ENCODE data around the gene ERF. TPM values are rescaled to one million over a fixed set of nuclear protein-coding genes. Genes with fewer than 3 reads are reported as not detected.

ERF gene
- total RNA-seq, 1 donor from 2014 or later: 53.9 TPM

- peak overlapping the region; percentile 15 for H3K27ac ChIP-seq
- no peak overlapping the region for H3K4me3 ChIP-seq
- intact Hi-C loops (cut with DNase I): no loop called here
- TF ChIP-seq CTCF (IDR thresholded peaks at IDR 0.05): no peak
- H3K9me3 ChIP-seq: no peaks in the 10 kb centered on the region
- no peaks in the 10 kb centered on the region for H3K27me3 ChIP-seq
- no peak for DNase-seq
- ATAC-seq: peak; percentile 14
- peaks cover 34% of the 10 kb centered on the region for H3K36me3 ChIP-seq
- H3K4me1 ChIP-seq: peaks cover 54% of the 10 kb centered on the region
Observed at GRCh38 chr19:42276284-42276683, 21.4 kb upstream of the ERF start.

GRCh38 chr19:42275517-42275916 lies 20.6 kb upstream of the ERF start:
- Histone ChIP-seq H3K27ac (no peak overlapping the region), H3K36me3 (peaks cover 34% of the 10 kb centered on the region), H3K4me1 (peaks cover 57% of the 10 kb centered on the region), H3K9me3 (no peaks in the 10 kb centered on the region), H3K27me3 (no peaks in the 10 kb centered on the region), H3K4me3 (no peak overlapping the region)
- DNase-seq: no peak
- ATAC-seq: no peak
- no peak for TF ChIP-seq CTCF (IDR thresholded peaks at IDR 0.05)
- intact Hi-C loops (cut with DNase I): no loop called here

- H3K27ac ChIP-seq: no peak overlapping the region
- H3K4me1 ChIP-seq: peaks cover 60% of the 10 kb centered on the region
- no peak overlapping the region for H3K4me3 ChIP-seq
- H3K27me3 ChIP-seq: no peaks in the 10 kb centered on the region
- peaks cover 34% of the 10 kb centered on the region for H3K36me3 ChIP-seq
- no peaks in the 10 kb centered on the region for H3K9me3 ChIP-seq
- intact Hi-C loops (cut with DNase I): no loop called here
- no peak for DNase-seq
- no peak for TF ChIP-seq CTCF (IDR thresholded peaks at IDR 0.05)
- no peak for ATAC-seq
Observed at GRCh38 chr19:42275103-42275502, 20.2 kb upstream of the ERF start.

- intact Hi-C loops (cut with DNase I): no loop called here
- peaks cover 34% of the 10 kb centered on the region for H3K36me3 ChIP-seq
- ATAC-seq: no peak
- no peak overlapping the region for H3K4me3 ChIP-seq
- H3K27me3 ChIP-seq: no peaks in the 10 kb centered on the region
- H3K27ac ChIP-seq: no peak overlapping the region
- no peaks in the 10 kb centered on the region for H3K9me3 ChIP-seq
- DNase-seq: no peak
- TF ChIP-seq CTCF (IDR thresholded peaks at IDR 0.05): no peak
- peaks cover 60% of the 10 kb centered on the region for H3K4me1 ChIP-seq
Observed at GRCh38 chr19:42274065-42274682, 19.2 kb upstream of the ERF start.

- no peak for ATAC-seq
- TF ChIP-seq CTCF (IDR thresholded peaks at IDR 0.05): no peak
- no peaks in the 10 kb centered on the region for H3K27me3 ChIP-seq
- peaks cover 53% of the 10 kb centered on the region for H3K4me1 ChIP-seq
- H3K27ac ChIP-seq: no peak overlapping the region
- no peak overlapping the region for H3K4me3 ChIP-seq
- intact Hi-C loops (cut with DNase I): no loop called here
- no peaks in the 10 kb centered on the region for H3K9me3 ChIP-seq
- H3K36me3 ChIP-seq: peaks cover 34% of the 10 kb centered on the region
- peak; percentile 67 for DNase-seq
Observed at GRCh38 chr19:42273407-42274064, 18.6 kb upstream of the ERF start.

Data from upper lobe of right lung (tissue), 1 donor.